Inferior parietal cortex (tissue), 1 donor: Measurements from ENCODE around the gene TCF25.
"Not testable (repeated sequence)": the region's sequence is repeated elsewhere in the genome, so short reads cannot be mapped to it uniquely, and the experiment has no call there.

Experiments
- DNase-seq: peaks from one replicate; pipeline ENCODE4 v3.0.0-alpha.2; 2016; ENCODE audit errors: extremely low spot score

The TCF25 gene

DNA sequence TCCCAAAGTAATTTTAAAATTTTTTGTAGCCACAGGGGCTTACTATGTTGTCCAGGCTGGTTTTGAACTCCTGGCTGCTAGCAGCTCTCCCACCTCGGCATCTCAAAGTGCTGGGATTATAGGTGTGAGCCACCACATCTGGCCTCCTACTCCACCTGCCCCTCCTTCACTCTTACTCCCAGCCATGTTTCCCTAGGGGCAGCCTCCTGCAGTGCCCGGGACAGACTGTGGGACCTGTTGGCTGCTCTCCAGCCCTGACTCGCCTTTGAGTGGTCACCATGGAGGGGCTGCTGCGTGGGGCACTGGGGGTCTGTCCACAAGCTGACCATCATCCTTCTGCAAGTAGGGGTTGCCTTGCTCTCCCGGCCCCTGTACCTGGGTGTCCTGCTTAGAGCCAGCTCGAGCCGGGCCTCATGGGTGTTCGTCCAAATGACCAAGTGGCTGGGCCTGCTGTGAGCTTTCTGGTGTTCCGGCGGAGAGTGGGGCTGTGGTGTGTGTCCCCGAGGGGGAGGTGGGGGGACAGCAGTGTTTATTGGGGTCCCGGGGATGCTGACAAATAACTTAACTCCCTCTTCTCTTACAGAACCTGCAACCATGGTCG lies 28.6 kb upstream of the TCF25 start:
- no peak for DNase-seq

DNA sequence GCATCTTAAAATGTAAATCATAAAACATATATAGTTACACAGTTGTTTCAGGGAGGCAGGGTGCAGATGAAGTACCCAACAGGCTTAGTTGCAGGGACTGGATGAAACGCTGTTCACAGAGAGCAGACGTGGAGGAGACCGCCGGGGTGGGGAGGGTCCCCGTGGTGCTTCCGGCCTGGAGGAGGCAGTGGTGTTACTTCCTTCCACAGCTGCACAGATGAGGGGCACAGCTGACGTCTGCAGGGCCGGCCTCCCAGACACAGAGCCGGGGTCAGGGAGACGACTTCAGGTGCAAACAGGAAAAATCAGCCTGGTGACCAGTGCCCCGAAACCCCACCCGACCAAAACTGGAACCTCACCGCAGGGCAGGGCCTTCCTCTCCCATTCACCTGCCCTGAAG lies 28.0 kb upstream of the TCF25 start:
- DNase-seq: no peak

DNA sequence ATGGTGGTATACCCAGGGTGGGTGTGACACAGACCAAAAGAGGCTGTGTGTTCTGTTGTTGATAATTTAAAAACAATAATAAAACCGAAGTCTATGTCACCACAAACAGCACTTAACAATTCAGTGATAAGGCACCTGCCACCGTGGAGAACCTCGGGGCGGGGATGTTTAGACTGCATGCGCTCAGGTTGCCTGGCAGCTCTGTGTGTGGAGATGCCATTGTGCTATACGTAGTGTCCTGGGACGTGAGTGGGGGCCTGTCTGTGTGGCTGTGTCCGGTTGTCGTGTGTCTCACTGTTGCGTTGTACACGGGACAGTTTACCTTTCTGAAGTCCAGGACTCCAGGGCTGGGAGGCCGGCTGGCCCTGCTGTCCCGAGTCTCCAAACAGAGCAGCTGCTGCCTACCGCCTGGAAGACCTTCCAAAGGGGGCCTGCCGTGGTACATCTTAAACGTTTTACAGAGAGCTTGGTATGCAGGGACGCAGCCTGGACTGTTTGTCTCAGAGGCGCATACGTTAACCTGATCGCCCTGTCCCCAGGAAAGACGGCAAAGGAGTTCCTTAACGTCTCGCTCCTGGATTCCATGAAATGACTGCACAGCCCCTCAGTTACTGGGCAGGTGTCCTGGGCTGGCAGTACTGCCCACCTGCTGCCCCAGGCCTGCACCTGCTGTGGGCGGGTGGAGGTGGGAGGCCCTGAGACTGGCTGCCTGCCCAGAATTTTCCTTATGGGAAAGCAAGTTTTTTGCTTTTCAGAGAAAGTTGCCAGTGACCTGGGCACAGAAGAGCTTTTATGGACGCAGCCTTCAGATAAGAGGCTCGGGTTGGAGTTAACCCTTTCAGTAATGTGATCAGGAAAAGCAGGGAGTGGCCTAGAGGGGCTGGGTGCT lies 26.1 kb upstream of the TCF25 start:
- no peak for DNase-seq

DNA sequence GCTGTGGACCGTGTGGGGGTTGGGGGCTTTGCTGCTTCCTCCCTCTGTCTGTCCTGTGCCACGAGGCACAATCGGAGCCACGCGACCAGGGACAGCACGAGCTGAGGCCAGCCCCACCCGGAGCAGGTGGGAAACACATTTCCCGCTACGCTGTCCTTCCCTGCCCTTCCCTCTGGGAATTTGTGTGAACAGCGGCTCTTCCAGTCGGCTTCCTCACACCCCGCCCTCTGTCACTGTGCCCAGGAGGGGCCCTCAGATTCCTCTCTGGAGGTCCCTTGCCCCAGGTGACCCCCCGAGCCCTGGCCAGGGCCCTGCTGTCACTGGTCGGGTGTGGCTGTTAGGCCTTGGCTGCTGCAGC lies 25.5 kb upstream of the TCF25 start:
- DNase-seq: no peak

DNA sequence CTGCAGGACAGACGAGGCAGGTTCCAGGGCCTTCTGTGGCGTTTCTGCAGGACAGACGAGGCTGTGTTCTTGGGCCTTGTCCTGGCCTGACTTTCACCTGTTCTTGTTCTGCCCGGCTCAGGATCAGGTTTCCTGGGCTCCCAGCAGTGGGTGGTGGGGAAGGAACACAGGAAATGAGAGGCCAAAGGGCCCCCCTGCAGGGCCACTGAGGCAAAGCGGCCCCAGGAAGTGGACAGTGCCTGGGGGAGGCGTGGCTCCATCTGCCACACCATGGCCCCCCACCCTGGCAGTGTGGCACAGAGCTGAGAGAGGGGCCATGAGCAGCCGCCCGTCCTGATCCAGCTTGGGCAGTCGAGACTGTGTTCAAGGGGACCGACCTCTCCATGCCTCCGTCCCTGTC lies 24.4 kb upstream of the TCF25 start:
- DNase-seq: no peak

DNA sequence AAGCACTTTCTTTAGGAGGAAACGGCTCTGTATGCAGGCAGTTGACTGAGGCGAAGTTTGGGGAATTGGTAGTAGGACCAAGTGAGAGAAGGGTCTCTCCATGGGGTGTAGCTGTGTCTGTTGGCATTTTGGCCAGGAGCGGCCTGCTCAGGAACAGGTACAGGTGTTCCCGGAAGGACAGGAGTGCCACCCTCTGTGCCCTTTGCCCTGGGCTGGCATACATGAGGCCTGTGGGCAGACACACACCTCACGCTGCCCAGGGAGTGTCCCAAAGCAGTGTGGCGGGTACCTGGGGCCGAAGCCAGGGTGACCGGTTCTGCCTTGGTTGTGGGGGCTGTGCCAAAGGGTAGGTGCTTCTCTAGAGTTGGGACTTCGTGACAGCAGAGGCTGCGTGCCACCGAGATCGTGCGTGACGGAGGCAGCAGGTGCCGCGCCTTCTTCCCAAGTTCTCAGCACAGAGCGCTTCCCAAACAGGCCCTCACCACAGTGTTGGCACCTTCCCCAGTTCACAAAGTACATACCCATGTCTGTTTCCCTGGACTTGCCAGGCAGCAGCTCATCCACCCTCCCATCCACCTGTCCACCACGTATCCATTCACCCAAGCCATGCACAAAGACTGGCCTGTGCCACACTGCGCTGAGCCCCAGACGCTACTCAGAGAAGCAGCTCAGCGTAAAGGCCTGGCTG lies 19.9 kb upstream of the TCF25 start:
- no peak for DNase-seq

DNA sequence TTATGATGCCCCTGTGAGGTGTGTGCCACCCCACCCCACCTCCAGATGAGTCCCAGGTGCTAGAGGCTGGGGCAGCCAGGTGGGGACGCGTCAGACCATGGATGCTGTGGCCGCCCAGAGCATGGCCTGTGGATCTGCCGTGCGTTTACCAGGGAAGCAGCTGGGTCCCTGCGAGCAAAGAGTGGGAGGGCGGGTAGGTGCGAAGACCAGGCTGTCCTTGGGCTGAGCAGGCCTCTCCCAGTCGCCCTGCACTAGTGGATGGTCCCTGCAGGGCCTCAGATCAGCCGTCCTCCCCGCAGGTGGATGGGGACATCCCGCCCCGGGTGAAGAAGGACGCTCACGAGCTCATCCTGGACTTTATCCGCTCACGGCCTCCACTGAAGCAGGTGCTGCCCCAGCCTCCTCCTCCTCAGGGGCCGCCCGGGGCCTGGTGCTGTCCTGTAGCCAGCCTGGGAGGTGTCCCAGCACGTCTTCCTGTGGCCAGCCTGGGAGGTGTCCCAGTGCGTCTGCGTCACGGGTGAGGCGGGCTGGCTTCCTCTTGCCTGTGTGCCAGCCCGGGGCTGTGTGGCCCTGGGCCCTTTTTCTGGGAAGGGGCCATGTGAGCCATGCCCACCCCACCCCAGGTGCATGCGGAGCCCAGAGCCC lies 18.0 kb upstream of the TCF25 start:
- DNase-seq: no peak

DNA sequence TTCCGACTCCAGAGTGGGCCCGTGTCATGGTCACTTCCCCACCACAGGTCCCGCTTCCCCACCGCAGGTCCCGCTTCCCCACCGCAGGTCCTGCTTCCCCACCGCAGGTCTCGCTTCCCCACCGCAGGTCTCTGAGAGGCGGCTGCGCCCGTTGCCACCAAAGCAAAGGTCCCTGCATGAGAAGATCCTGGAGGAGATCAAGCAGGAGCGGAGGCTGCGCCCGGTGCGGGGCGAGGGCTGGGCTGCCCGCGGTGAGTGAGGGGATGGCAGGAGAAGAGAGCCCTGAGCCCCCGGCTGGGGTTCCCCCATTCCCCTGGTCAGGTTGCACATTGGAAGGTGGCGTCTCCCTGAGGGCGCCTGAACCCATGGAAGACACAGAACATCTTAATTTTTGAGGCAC lies 17.4 kb upstream of the TCF25 start:
- DNase-seq: no peak

DNA sequence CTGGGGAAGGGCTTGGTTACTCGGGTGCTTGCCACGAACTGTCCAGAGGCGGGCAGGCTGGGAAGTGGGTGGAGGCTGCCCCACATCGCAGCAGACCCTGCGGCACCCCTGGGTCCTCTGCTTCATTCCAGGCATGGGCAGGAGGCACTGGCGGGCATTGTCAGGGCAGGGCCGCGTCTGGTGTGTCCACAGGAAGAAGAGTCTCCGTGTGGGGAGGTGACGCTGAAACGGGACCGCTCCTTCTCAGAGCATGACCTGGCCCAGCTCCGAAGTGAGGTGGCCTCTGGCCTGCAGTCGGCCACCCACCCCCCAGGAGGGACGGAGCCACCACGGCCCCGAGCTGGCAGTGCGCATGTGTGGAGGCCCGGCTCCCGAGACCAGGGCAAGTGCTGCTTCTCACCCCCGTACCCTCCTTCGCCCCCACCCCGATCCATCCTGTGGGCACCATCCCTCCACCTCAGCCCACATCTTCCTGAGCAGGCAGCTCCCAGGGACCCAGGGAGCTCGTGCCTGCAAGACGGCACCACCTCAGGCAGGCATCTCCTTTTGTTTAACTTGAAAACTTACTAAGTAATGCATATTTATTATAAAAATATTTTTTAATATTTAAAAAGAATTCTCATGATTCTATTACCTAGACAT lies 14.3 kb upstream of the TCF25 start:
- no peak for DNase-seq

DNA sequence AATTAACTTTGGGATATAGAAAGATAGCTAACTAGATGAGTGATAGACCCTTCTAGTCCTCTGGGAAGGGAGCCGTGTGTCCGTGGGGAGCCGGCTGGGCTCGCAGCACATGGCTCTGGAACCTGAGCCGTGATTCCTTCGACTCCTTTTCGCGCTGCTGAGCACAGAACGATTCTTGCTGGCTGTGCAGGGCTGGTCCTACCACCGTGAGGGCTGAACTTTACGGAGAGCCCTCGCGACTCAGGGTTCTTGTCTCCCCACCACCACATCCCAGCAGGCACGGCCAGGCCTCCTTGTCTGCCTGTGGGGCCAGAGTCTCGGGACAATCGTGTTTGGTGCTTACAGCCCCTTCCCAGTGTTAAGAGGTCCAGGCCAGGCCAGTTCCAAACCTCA lies 13.8 kb upstream of the TCF25 start:
- no peak for DNase-seq

DNA sequence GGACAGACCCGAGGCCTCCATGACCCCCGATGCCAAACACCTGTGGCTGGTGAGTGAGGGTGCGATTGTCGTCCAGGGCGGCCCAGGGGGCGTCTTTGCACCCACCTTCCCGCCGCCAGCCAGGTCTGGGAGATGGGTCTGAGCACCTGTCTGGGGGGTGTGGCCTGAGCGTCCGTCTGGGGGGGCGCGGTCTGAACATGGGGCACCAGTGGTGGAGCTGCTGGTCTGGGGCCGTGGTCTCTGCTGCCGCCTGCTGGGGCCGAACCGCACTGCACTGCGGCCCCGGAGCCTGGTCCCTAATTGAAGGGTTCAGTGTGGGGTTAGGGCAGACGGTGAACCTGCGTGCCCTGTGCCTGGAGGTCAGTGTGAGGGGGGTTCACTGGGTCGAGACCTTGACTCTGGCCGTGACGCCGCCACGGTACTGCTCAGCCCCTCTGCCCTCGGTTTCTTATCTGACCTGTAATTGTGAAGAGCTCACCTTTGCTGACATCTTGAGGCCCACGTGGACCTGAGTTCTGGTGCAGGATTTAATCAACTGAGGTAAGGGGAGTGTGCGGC lies 12.6 kb upstream of the TCF25 start:
- DNase-seq: peak; percentile 38

DNA sequence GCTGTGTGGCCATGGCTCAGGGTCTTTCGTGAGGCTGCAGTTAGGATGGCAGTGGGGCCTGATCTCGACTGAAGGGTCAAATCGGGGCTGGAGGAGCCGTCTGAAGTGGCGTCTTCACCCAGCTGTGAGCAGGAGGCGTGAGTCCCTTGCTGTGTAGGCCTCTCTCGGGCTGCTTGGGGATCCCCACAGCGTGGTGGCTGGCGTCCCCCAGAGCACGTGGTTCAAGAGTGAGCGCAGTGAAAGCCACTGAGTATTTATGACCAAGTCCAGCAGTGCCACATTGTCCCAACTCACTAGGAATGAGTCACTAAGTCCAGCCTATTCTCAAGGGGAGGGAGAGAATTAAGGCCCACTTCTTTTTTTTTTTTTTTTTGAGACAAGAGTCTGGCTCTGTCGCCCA lies 11.7 kb upstream of the TCF25 start:
- DNase-seq: no peak

DNA sequence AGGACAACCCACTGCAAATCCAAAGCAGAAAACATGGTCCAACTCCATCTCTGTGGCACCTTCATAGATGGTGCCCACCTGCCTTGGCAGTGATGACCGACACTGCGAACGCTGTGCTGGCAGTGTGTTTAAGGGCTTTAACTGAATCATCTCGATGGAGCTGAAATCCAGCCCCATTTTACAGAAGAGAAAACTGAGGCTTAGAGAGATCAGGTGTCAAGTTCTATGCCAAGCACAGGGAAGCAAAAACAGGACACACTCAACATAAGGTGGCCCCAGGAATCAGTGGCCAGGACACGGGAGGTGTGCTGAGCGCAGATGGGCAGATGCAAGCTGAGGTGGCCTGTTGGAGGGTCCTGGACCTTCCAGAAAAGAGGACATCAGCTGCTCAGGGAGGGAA lies 10.7 kb upstream of the TCF25 start:
- no peak for DNase-seq

DNA sequence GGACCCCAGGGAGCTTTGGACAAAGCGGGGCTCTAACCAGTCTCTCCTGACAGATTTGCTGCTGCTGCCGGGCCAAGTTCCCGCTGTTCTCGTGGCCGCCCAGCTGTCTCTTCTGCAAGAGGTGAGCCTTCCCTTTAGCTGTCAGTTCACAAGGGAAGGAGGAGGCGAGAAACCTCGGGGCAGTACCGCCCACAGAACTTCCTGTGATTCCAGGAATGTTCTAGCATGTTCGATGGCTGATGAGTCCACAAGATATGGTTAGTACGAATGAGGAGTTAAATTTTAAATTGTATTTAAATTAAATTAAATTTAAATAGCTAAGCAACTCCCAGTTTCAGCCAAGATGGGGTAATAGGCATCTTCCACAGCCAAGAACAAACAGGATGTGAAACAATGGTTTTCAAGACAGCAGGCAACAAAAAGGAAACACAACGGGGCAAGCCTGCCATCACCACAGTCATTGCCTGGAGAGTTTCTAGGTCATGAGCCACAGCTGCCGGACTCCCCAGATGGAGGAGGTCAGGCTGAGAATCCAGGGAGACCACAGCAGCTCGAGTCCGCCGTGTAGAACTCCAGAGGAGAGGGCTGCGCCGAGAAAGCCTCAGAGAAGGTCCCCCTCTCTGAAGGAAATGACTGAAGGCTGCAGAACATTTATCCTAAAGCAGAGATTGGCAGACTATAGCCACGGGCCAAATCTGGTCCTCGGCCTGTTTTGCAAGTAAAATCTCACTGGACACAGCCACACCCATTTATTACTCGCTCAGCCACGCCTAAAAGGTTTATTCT lies 9.5 kb upstream of the TCF25 start:
- DNase-seq: no peak

DNA sequence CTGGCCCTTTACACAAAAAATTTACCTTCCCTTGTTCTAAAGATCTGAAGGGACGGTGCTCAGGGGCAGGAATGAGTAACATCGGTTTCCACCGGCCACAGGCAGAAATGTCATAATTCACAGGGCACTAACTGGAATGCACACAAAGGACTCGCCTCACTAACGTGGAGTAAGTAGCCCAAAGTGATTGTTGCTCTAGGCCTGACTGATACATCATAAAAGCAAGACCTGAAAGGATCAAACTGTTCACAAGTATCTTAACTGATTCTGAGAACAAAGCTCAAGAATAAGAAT lies 8.9 kb upstream of the TCF25 start:
- no peak for DNase-seq

DNA sequence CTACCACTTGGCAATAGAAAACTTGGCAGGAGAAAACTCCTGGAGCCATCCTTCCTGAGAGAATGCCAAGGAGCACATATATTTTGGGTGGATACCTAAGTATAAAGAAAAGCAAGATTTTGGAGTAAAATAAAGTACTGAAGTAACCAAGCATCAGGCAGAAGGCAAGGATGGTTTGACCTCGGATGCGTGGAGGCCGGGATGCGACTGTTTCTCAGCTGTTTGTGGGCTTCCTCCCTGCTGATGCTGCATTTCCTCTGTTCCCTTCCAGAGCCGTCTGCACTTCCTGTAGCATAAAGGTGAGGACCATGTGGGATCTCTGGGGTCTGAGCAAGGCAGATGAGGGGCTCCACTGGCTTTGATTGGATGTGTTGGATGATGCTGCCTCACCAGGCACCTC lies 5.5 kb upstream of the TCF25 start:
- no peak for DNase-seq

DNA sequence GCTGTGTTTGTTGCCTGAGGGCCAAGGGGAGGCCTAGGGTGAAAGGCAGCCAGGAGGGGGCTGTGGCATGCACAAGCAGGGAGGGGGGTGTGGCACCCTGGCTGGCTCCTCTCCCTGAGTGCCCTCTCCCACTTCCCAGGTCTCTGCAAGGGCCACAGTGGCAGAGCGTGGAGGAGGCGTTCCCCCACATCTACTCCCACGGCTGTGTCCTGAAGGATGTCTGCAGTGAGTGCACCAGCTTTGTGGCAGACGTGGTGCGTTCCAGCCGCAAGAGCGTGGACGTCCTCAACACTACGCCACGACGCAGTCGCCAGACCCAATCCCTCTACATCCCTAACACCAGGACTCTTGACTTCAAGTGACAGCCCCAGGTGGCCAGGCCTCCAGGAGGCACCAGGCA lies 3.5 kb upstream of the TCF25 start:
- no peak for DNase-seq

DNA sequence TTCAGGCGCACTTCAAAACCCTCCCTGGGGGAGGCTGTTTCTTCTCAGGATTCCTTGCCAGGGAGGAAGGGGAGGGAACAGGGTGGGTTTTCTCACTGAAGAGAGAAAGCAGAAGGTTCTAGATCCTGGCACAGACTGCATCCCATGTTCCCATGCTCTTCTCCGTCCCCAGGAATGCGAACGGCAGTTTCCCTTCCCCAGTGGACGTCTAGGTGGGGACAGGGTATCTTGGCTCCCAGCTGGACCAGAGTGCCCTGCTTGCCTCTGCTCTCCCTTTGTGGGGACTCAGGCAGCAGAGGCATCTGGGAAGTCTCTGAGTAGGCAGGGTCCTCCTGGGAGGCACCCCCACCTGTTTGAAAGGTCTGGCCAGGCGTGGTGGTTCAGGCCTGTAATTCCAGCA lies 3.0 kb upstream of the TCF25 start:
- no peak for DNase-seq

DNA sequence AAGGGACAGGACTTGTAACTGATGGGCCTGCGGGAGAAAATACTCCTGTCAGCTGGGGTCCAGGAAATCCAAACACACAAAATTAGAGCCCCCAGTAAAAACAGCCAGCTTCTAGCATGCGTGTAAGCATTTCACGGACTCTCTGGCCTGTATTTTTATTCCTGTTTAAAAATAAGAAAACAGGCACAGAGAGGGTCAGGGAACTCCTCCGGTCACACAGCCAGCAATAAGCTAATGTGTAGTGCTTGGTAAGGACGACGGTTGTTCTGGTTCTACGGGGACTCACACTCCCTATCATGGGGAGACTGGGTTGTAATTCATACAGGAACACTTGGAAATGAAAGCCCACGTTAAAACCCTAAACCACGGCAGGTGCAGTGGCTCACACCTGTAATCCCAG lies 1.5 kb upstream of the TCF25 start:
- no peak for DNase-seq

DNA sequence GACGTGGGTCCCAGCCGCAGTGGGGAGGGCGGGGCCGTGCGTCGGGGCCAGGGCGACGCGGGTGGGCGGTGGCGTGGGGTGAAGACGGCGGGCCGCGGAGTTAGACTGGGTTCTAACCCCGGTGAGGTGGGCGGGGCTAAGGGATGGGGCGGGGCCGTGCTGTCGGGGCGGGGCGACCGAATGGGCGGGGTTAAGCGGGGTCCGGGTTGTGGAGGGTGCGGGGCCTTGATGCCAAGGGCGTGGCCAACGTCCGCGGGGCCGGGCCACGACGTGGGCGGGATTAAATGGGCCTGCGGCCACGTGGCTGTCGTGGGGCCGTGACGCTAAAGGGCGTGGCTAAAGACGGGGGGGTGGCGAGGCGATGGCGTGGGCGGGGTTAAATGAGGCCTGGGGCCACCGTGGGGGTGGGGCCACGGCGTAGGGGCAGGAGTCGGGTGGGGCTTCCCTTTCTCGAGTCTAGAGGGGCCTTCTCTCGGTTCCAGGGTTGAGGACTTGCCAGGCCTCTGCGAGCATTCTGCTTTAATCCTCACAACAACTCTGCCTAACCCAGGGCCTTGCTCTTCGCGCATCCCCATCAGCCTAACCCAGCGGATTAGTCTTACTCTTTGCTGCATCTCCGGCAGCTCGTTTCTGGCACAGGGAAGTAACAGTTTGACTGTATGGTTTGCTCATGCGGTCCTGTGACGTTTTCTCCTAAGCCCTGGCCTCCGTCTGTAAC lies 739 bp downstream of the TCF25 start:
- peak; percentile 89 for DNase-seq

DNA sequence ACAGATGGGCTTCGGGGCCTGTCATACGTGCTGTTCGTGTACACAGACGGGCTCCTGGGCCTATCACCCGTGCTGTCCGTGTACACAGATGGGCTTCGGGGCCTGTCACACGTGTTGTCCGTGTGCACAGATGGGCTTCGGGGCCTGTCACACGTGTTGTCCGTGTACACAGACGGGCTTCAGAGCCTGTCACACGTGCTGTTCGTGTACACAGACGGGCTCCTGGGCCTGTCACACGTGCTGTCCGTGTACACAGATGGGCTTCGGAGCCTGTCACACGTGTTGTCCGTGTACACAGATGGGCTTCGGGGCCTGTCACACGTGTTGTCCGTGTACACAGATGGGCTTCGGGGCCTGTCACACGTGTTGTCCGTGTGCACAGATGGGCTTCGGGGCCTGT lies 5.7 kb downstream of the TCF25 start:
- DNase-seq: not testable (repeated sequence)
